WTC11 (cell line): ENCODE data around the gene MAD2L1.

Experiments used
- CTCF ChIP-seq: fragments of 200-600 bp; IDR thresholded peaks from 2 replicates; pipeline ENCODE4 v1.8.0; 2022; ENCODE audit warnings: antibody characterized with exemption
- MAX ChIP-seq: sonication (generic); formaldehyde crosslinking; IDR thresholded peaks from 2 replicates; pipeline ENCODE4 v1.8.0; 2022; ENCODE audit warnings: mild to moderate bottlenecking, missing genetic modification reagents

- TF ChIP-seq CTCF (no peak), MAX (CRISPR knock-in tag) (no peak)
Observed at GRCh38 chr4:120096508-120097297, 30.1 kb upstream of the MAD2L1 start.
